Heart left ventricle (tissue), 16 donors: ENCODE measurements around the gene PEPD. TPM values are rescaled to one million over a fixed set of nuclear protein-coding genes. Genes with fewer than 3 reads are reported as not detected.
A peak's percentile ranks its signal among the peaks of the same experiment; 100 is the strongest.

Experiments
- ATAC-seq, 4 donors: fragments of 200-7000 bp; cut with Tn5 transposase; one replicate each; pipeline ENCODE4 v1.9.1; 2020 to 2022; ENCODE audit warnings: moderate library complexity in 4 of 4, mild to moderate bottlenecking in 3 of 4, moderate number of reproducible peaks in 1 of 4
- DNase-seq, 5 donors: peaks; one replicate each; pipeline ENCODE4 v3.0.0-alpha.2; 2020
- H3K27ac ChIP-seq, 12 donors: fragments of 200-600 bp; sonication (generic) in 4 of 12; one replicate each; pipeline versions ENCODE4 v1.5.0 to v1.8.0; 2016 to 2022; ENCODE audit warnings: mild to moderate bottlenecking in 2 of 12
- H3K27me3 ChIP-seq, 9 donors: fragments of 200-600 bp; sonication (generic) in 2 of 9; one replicate each; pipeline versions ENCODE4 v1.5.1 to v1.8.0; 2016 to 2022; ENCODE audit warnings: mild to moderate bottlenecking in 3 of 9
- H3K36me3 ChIP-seq, 9 donors: fragments of 200-600 bp; sonication (generic) in 2 of 9; one replicate each; pipeline versions ENCODE4 v1.5.0 to v1.8.0; 2018 to 2022; ENCODE audit warnings: mild to moderate bottlenecking in 2 of 9
- H3K4me1 ChIP-seq, 12 donors: fragments of 200-600 bp; sonication (generic) in 4 of 12; one replicate each; pipeline versions ENCODE4 v1.5.0 to v1.8.0; 2016 to 2022; ENCODE audit warnings: mild to moderate bottlenecking in 3 of 12
- H3K4me3 ChIP-seq, 12 donors: fragments of 200-600 bp; sonication (generic) in 4 of 12; one replicate each; pipeline versions ENCODE4 v1.5.0 to v1.8.0; 2017 to 2022; ENCODE audit warnings: mild to moderate bottlenecking in 9 of 12, moderate library complexity in 4 of 12
- H3K9me3 ChIP-seq, 12 donors: fragments of 200-600 bp; sonication (generic) in 4 of 12; one replicate each; pipeline versions ENCODE4 v1.5.0 to v1.8.0; 2016 to 2022; ENCODE audit warnings: mild to moderate bottlenecking in 1 of 12
- CTCF ChIP-seq, 12 donors: fragments of 200-600 bp; sonication (generic) in 4 of 12; IDR thresholded peaks; one replicate each; pipeline versions ENCODE4 v1.5.0 to v1.8.0; 2018 to 2022; ENCODE audit warnings: antibody characterized with exemption in 12 of 12, mild to moderate bottlenecking in 5 of 12
- POLR2A ChIP-seq, 2 donors: fragments of 450-650 bp; IDR thresholded peaks; one replicate each; pipeline ENCODE4 v1.6.1; 2017; ENCODE audit warnings: antibody characterized with exemption in 2 of 2, mild to moderate bottlenecking in 2 of 2, moderate library complexity in 2 of 2
- WGBS, 4 donors: extraction: QIAGEN DNeasy Blood & Tissue Kit in 2 of 4; methylation state at CpG; one replicate each; pipeline versions ENCODE4 v1.1.5 to v1.1.7; 2013 to 2018; 5-methylcytosine and 5-hydroxymethylcytosine counted together
- intact Hi-C, 10 donors: fragments of 100-400 bp; cut with DNase I; formaldehyde crosslinking; loops; one replicate each; pipeline versions ENCODE4 v1.11.1 to v1.14.2; 2022
- polyA plus RNA-seq, 2 donors: library from polyadenylated mRNA; stranded (reverse); fragments of 200-250 nt; gene quantifications; one replicate each; pipeline ENCODE4 v1.2.3, GENCODE V29; 2013
- total RNA-seq, 9 donors: library from RNA; depleted of rRNA in 2 of 9; stranded (reverse); fragments of >200 nt in 2 of 9; fragmentation: NEBNext Ultra II Directional in 3 of 9; extraction: Animal tissue kit (Norgen Biotek cat#: 25700) in 3 of 9; gene quantifications; one replicate each; pipeline versions ENCODE4 v1.1.0 to v1.2.4, GENCODE V29; 2016 to 2023
- donor health status: ischemic (EF 13 %, LVEDD 7.1; RV severe dilation, severe dysfunction).
- donor health status: healthy with polysubstance abuse.
- donor health status: DM: no; HTN: yes; CAD: no.
- donor health status: DM: no; HTN: no; CAD: no.
- donor health status: ischemic (EF 25% LVEDD 6.9; RV normal size, moderate dysfunction).
- donor health status: ischemic (EF 25% LVEDD 5.7; RV mildly dilated, moderate dysfunction).
- donor health status: healthy.
- donor health status: DM: yes; HTN: yes; CAD: no.
- donor health status: ischemic (EF 35%, LVEDD 5.7; RV mildly dilated, moderate dysfunction).
- donor health status: nonischemic (EF 11% LVEDD 7.7; RV severe dilation, severe dysfunction).
- donor health status: DM: yes; HTN: yes; CAD: no.
- donor health status: PGD.
- donor health status: ischemic (EF 29% LVEDD 5.4; RV normal size, mild dysfunction).
- donor health status: nonischemic (EF 23%, LVEDD 6.1; RV moderate dilation, normal function).

Gene PEPD
- total and polyA plus RNA-seq, 11 donors, result 19.4 to 45.7 (median 29.9) TPM

GRCh38 chr19:33403221-33403972, 118.2 kb downstream of the PEPD start:
- H3K27me3 ChIP-seq, result no peaks in the 10 kb centered on the region
- TF ChIP-seq CTCF (IDR thresholded peaks at IDR 0.05), result no peak
- TF ChIP-seq POLR2A (IDR thresholded peaks at IDR 0.05), result no peak
- ATAC-seq, result no peak
- 78 to 88% (median 85%) methylated on average over 13 to 18 of the region's 18 CpGs for WGBS, 4 donors
- H3K4me3 ChIP-seq, result no peak overlapping the region
- peak in 2 of 5 donors; percentile 20 to 40 for DNase-seq
- H3K9me3 ChIP-seq, result no peaks in the 10 kb centered on the region
- peaks cover 0 to 13% (median 0%) of the 10 kb centered on the region in 12 donors for H3K4me1 ChIP-seq
- no peak overlapping the region for H3K27ac ChIP-seq
- intact Hi-C loops, result loop anchor here in 9 of 10 donors (5.0 to 10.0 kb wide), 5 partner anchors 49 to 259 kb away; partner anchors contain the start of gene CEBPA (in 7 of the 9)
- H3K36me3 ChIP-seq, result no peaks in the 10 kb centered on the region

- H3K4me1 ChIP-seq, result peaks cover 0 to 13% (median 2%) of the 10 kb centered on the region in 12 donors
- 84 to 94% (median 90%) methylated on average over 18 of the region's 18 CpGs for WGBS, 4 donors
Observed at GRCh38 chr19:33402421-33403220, 119.0 kb downstream of the PEPD start.

GRCh38 chr19:33401683-33402420, 119.7 kb downstream of the PEPD start:
- H3K27ac ChIP-seq, result no peak overlapping the region
- H3K4me3 ChIP-seq, result no peak overlapping the region
- TF ChIP-seq POLR2A (IDR thresholded peaks at IDR 0.05) (no peak), CTCF (IDR thresholded peaks at IDR 0.05) (no peak)
- H3K9me3 ChIP-seq, result no peaks in the 10 kb centered on the region
- no peaks in the 10 kb centered on the region for H3K27me3 ChIP-seq
- WGBS, 4 donors, result 94 to 97% (median 94%) methylated on average over 24 to 30 of the region's 30 CpGs
- H3K4me1 ChIP-seq, result peaks cover 0 to 20% (median 8%) of the 10 kb centered on the region in 12 donors
- H3K36me3 ChIP-seq, result no peaks in the 10 kb centered on the region
- intact Hi-C loops, result loop anchor here in 9 of 10 donors (5.0 to 10.0 kb wide), 5 partner anchors 47 to 257 kb away; partner anchors contain the start of gene CEBPA (in 7 of the 9)
- DNase-seq (peak in 2 of 5 donors; percentile 18 to 53), ATAC-seq (no peak)

More at GRCh38 chr19:33402421-33403220, 119.0 kb downstream of the PEPD start:
- DNase-seq (peak in 2 of 5 donors; percentile 26 to 57), ATAC-seq (no peak)
- no peak overlapping the region for H3K4me3 ChIP-seq
- TF ChIP-seq CTCF (IDR thresholded peaks at IDR 0.05) (peak in 2 of 12 donors; percentile 10 to 17), POLR2A (IDR thresholded peaks at IDR 0.05) (no peak)
- H3K9me3 ChIP-seq, result no peaks in the 10 kb centered on the region
- no peaks in the 10 kb centered on the region for H3K27me3 ChIP-seq
- H3K27ac ChIP-seq, result no peak overlapping the region
- no peaks in the 10 kb centered on the region for H3K36me3 ChIP-seq
- intact Hi-C loops, result loop anchor here in 9 of 10 donors (5.0 to 10.0 kb wide), 5 partner anchors 48 to 258 kb away; partner anchors contain the start of gene CEBPA (in 7 of the 9)
